NCI-H748 (cell line): Measurements from ENCODE around the gene MEGF8.
A peak's percentile ranks its signal among the peaks of the same experiment; 100 is the strongest.

Source experiments
- DNase-seq: peaks from one replicate; lab custom pipeline; 2025; ENCODE audit not compliant: unreplicated experiment; lab: John Stamatoyannopoulos, UW

Gene MEGF8

DNA sequence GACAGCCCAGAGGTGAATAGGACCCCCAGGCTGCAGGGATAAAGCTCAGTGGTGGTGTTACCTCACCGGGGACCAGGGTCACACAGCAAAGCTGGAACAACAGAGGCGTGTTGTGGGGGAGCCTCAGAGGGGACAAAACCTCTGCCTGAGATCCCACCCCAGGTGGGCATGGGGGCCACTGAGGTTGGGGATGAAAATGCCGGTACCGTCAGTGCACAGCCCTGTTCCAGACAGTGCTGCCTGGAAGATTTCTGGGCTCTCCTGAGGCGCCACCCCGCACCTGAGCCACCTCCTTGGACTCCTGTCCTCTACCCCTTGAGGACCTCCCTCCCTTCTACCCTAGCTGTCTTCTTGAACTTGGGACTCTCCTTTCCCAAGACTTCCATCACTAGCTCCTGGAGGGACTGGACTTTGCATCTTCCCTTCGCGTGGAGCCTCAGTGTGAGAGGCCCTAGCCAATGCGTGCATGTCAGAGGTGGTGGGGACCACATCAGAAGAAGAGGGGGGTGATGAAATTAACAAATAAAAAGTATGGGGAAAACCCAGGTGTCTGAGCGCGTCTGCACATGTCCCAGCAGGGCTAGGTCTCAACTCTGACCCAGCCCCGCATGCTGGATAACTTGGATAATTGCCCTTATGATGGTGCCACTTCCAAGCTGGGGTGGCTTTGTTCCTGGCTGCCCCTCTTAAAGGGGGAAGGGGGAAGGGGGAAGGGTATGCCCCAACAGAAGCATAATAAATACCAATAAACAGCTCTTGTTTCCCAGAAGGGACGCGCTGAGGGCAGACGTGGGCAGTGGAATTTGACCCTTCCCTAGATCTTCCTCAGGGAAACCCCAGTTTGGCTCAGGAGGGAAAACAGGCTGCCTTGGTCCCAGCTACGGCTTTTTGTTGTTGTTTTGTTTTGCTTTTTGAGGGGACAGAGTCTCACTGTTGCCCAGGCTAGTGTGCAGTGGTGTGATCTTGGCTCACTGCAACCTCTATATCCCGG, 53.1 kb downstream of the MEGF8 start:
- no peak for DNase-seq

- no peak for DNase-seq
Observed at GRCh38 chr19:42380155-42380554, 54.7 kb downstream of the MEGF8 start.

- DNase-seq = peak; percentile 91
Observed at GRCh38 chr19:42386974-42387707, 61.7 kb downstream of the MEGF8 start.

DNA sequence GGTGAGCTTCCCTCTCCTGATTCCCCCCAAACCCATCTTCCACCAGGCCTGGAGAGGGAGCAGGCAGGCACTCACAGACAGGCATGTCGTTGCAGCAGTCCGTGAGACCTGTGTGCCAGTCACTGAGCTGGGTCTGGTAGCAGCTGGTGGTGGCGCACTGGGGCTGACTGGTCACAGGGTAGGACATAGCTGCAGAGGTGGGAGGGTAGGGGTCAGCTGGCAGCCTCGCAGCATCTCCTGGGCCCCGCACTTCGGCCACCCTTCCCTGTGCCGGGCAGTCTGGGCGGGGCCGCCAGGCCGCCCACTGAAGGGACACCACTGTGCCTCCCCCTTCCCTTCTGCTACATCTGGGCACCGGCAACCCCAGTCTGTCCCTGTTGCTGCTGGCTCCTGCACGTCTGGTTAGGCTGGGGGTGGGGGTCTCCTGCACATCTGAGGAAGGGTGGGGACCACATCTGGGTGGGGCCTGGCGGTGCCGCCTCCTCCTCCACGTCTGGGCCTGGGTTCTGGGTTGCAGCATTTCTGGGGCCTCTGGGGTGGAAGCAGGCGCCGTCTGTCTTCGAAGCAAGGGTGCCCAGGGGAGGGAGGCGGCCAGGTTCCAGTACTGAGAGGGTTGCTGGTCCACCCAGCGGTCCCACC, 63.5 kb downstream of the MEGF8 start:
- DNase-seq = no peak

- no peak for DNase-seq
Observed at GRCh38 chr19:42389899-42390298, 64.5 kb downstream of the MEGF8 start, which contains the start of gene CNFN. TSS of gene CNFN (minus strand) at chr19:42390297. CDS start at chr19:42389037, 1,260 bp downstream.

GRCh38 chr19:42392165-42392564, 66.7 kb downstream of the MEGF8 start:
- DNase-seq = no peak

DNA sequence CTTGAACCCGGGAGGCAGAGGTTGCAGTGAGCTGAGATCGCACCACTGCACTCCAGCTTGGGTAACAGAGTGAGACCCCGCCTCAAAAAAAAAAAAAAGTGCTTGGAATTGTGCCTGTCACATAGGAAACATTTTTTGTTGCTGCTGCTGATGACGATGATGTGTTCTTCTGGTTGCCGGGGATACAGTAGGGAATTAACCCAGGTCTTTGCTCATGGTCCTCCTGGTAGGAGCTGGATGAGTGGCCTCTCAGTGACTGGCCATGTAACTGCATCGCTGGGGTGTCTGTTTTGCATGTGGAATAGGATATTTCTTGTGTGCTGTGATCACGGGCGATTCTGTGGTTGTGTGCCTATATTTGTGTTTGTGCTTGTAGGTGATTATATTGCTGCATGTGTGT, 69.3 kb downstream of the MEGF8 start:
- DNase-seq = no peak

DNA sequence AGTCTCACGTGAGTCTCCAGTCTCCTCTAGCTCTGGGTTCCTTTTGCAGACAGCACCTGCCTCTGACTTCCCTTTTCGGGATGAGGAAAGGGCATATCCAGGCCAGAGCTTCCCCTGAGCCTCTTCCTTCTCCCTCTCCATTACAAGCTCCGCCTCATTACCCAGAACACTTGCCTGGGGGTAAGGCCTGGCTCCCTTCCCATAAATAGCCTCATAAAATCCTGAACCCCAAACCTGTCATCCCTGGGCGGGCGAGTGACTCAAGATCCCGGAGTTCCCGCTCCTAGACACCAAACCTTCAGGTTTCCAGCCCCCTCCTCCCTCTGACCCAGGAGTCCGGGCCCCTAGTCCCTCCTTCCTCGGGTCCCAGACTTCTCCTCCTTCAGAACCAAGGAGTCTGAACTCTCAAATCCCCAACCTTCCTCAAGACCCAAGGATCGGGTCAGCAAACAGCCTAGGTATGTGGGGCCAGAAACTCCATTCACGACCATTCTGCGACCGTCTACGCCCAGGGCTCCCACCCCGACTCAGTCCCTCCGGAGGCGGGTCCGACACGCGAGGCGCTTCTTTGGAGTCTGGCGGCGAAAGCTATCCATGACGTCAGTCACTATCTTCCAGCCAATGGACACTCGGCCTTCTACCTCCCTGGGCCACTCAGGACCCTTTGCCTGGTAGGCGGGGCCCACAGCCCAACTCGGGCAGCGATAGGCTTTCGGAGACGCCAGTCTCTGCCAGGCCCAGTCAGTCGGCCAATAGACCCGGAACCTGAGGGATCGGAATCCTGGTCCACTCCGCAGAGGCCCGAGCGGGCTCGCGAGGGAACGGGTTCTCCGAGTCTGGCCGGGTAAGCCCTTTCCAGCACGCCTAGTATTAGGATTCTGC, 71.2 kb downstream of the MEGF8 start:
- peak; percentile 100 for DNase-seq

DNA sequence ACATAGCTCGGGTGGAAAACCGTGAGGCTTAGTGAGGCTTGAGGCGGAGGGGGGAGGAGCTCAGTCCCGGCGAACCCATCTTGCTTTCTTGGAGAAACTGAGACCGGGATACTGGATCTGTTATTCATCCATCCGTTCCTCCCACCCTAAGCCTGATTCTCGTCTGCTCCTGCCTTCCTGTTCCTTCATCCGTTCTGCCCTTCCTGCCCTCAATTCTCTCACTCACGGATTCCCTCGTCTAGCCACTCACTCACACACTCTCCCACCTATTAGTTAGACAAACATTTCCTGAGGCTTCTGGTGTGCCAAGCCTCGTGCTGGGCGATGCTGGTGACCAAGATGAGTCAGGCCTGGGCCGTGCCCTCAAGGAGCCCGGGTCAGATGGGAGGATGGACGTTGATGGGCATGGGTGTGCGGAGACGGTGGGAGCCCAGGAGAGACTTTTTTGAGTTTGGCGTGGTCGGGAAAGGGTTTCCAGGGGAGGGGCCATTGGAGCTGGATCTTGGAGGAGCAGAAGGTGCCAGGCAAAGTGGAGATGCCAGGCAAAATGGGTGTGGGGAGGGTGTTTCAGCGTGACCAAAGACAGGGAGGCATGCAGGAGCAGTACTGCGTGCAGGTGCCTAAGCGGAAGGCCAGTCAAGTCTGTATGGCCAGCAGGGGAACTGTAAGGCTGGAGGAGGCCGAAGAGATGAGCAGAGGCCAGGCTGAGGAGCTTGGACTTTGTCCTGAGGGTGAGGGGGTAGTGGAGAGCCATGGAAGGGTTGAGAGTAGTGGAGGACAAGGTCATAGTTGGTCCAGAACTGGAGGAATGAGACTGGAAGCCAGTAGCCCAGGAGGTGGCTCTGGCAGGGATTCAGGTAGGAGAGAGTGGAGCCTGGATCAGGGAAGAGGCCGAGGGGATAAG, 72.1 kb downstream of the MEGF8 start:
- DNase-seq = no peak

DNA sequence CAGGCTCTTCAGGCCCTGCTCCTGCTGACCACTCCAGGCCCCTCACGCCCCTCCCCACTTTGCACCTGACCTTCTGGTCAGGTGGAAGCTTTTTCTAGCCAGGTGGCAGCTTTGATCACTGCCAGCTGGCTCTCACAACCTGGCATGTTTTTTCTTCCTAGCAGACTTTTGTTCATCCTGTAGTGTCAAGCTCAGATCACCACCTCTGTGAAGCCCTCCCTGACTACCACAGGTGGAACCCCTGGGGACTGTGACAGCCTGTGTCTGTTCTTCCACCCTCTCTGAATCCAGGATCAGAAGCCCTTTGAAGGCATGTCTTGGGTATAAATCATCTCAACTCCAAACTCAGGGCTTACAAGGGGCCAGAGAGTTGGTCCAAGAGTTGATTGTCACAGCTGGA, 75.0 kb downstream of the MEGF8 start:
- DNase-seq = no peak

GRCh38 chr19:42401365-42402303, 76.2 kb downstream of the MEGF8 start:
- peak; percentile 87 for DNase-seq

GRCh38 chr19:42402376-42403116, 77.1 kb downstream of the MEGF8 start:
- DNase-seq = peak; percentile 46

DNA sequence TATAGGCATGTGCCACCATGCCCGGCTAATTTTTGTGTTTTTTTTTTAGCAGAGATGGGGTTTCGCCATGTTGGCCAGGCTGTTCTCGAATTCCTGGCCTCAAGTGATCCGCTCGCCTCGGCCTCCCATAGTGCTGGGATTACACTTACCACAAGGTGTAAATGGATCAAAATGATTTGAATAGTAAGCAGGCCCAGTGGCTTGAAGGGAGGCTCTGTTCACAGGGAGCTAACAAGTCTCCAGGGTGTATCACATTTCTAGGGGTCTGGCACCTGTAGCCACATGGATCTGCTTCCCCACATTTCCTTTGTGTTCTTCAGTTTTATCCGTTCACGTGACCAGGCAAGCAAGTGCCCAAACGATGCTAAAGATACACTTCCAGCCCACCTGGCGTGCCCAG, 78.2 kb downstream of the MEGF8 start:
- DNase-seq = no peak

- DNase-seq = no peak
Observed at GRCh38 chr19:42406111-42406510, 80.7 kb downstream of the MEGF8 start.

- DNase-seq = no peak
Observed at GRCh38 chr19:42407085-42407815, 81.8 kb downstream of the MEGF8 start.

DNA sequence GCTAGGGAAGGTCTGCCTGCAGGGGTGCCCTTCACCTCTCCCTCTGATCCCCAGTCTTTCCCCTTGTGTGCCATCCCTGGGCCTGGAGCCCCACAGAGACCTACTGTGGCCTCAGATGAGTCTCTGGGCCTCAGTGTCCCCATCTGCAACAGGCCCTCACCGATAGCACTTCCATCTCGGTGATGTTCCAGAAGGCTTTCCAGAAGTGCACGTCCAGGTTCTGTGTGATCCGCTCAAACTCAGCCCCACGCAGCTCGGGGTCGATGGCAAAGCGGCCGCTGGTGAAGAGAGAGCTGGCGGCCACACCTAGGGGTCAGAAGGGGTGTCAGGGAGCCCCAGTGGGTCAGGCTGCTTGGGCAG, 82.4 kb downstream of the MEGF8 start:
- no peak for DNase-seq

DNA sequence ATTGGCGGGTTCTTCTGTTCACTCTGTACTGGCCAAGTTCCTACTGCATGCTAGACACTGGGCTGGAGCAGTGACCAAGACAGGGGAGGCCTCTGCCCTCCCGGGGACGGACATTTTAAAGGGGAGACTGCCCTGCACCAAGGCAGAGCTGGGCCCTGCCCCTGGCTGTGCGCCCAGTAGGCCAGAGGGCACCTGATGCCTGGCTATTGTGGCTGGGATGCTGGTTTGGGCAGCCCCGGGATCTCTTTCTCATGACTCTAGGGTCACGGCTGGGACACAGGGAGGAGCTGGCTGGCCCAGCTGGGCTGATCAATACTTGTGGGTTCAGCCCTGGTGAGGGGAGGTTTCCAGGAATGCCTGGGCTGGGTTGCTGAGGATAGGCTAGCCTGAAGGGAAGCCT, 84.0 kb downstream of the MEGF8 start:
- DNase-seq = no peak
